GM12878 (cell line): Measurements from ENCODE around the gene BAX. TPM values are rescaled to one million over a fixed set of nuclear protein-coding genes. Genes with fewer than 3 reads are reported as not detected.

Experiments used
- BCL3 ChIP-seq: IDR thresholded peaks from 2 replicates; pipeline ENCODE4 v1.6.1; 2011; ENCODE audit warnings: borderline replicate concordance, low read depth, mild to moderate bottlenecking, moderate library complexity, low read length; ENCODE audit not compliant: insufficient read depth, poor library complexity, severe bottlenecking
- BHLHE40 ChIP-seq, 2 experiments: fragments of 450-650 bp in 1 of 2; IDR thresholded peaks; 2 replicates each; pipeline ENCODE4 v1.6.1; 2011 to 2017; ENCODE audit warnings: low read depth in 2 of 2, borderline replicate concordance in 1 of 2, improper control_type of control experiment in 1 of 2, low read length in 1 of 2, mild to moderate bottlenecking in 1 of 2
- BMI1 ChIP-seq: fragments of 450-650 bp; IDR thresholded peaks from 2 replicates; pipeline ENCODE4 v1.6.1; 2016; ENCODE audit warnings: mild to moderate bottlenecking, moderate library complexity, borderline replicate concordance
- CHD1 ChIP-seq: IDR thresholded peaks from 2 replicates; pipeline ENCODE4 v1.6.1; 2012; ENCODE audit warnings: low read depth, low read length, improper control_type of control experiment
- E4F1 ChIP-seq: fragments of 450-650 bp; IDR thresholded peaks from 2 replicates; pipeline ENCODE4 v1.6.1; 2018; ENCODE audit warnings: borderline replicate concordance, mild to moderate bottlenecking; ENCODE audit not compliant: partially characterized antibody
- FOS ChIP-seq: IDR thresholded peaks from 3 replicates; pipeline ENCODE4 v1.6.1; 2011; ENCODE audit warnings: borderline replicate concordance; ENCODE audit not compliant: insufficient read length; ENCODE audit errors: extremely low read depth
- GATAD2B ChIP-seq: fragments of 450-650 bp; conservative IDR thresholded peaks from 2 replicates; pipeline ENCODE4 v1.6.1; 2017; ENCODE audit warnings: low read depth, mild to moderate bottlenecking, moderate library complexity
- HDGF ChIP-seq: fragments of 450-650 bp; IDR thresholded peaks from 2 replicates; pipeline ENCODE4 v1.6.1; 2016; ENCODE audit warnings: antibody characterized with exemption
- IRF3 ChIP-seq: fragments of 450-650 bp; IDR thresholded peaks from 2 replicates; pipeline ENCODE4 v1.6.1; 2014; ENCODE audit warnings: mild to moderate bottlenecking
- IRF4 ChIP-seq: IDR thresholded peaks from 2 replicates; pipeline ENCODE4 v1.6.1; 2011; ENCODE audit warnings: low read depth, low read length
- JUNB ChIP-seq: IDR thresholded peaks from 2 replicates; pipeline ENCODE4 v1.6.1; 2016; ENCODE audit warnings: antibody characterized with exemption, mild to moderate bottlenecking
- SKIL ChIP-seq: fragments of 450-650 bp; IDR thresholded peaks from 2 replicates; pipeline ENCODE4 v1.6.1; 2017; ENCODE audit warnings: mild to moderate bottlenecking, low read depth, inconsistent platforms; ENCODE audit not compliant: poor library complexity, severe bottlenecking
- SUZ12 ChIP-seq: fragments of 200-600 bp; sonication (generic); IDR thresholded peaks from one replicate; pipeline ENCODE4 v1.6.1; 2018; ENCODE audit warnings: antibody characterized with exemption, mild to moderate bottlenecking; ENCODE audit not compliant: unreplicated experiment
- TBL1XR1 ChIP-seq: IDR thresholded peaks from 2 replicates; pipeline ENCODE4 v1.6.1; 2012; ENCODE audit warnings: low read depth, low read length, improper control_type of control experiment
- YBX1 ChIP-seq: fragments of 450-650 bp; IDR thresholded peaks from 2 replicates; pipeline ENCODE4 v1.6.1; 2016; ENCODE audit warnings: antibody characterized with exemption
- ZBTB40 ChIP-seq: fragments of 450-650 bp; IDR thresholded peaks from 2 replicates; pipeline ENCODE4 v1.6.1; 2016; ENCODE audit warnings: mild to moderate bottlenecking, moderate library complexity, borderline replicate concordance
- ZNF217 ChIP-seq: fragments of 450-650 bp; IDR thresholded peaks from 2 replicates; pipeline ENCODE4 v1.6.1; 2017; ENCODE audit warnings: antibody characterized with exemption, mild to moderate bottlenecking
- polyA plus RNA-seq, 11 experiments: library from polyadenylated mRNA; depleted of rRNA in 4 of 11; unstranded in 6 of 11; stranded (reverse) in 5 of 11; fragments of >200 nt; fragmentation: Nextera tagmentation in 4 of 11; fragmentation: Illumina TruSeq in 1 of 11; extraction: Ambion mirVana in 4 of 11; extraction: Trizol in 1 of 11; gene quantifications; 1 replicate in 1 of 11; 2 replicates in 10 of 11; pipeline versions ENCODE4 v1.2.1 to v1.2.3, GENCODE V29; 2011 to 2016; ENCODE audit warnings: inconsistent platforms in 2 of 11, missing spikeins in 2 of 11, low read depth in 1 of 11
- total RNA-seq, 4 experiments: library from RNA; depleted of rRNA in 3 of 4; stranded (reverse); fragments of >200 nt in 3 of 4; fragmentation: Illumina TruSeq in 1 of 4; extraction: Trizol in 1 of 4; gene quantifications; 2 replicates each; pipeline versions ENCODE4 v1.2.1 to v1.2.3, GENCODE V29; 2013 to 2021

The BAX gene
- total and polyA plus RNA-seq, 10 of the 15 experiments (the other 5 are each of a cell fraction or from before 2014, with no cell fraction given): 7.2 to 221 (median 137) TPM

- TF ChIP-seq IRF3: no peak
- TF ChIP-seq E4F1: no peak
- TF ChIP-seq ZBTB40: no peak
- no peak for TF ChIP-seq JUNB
- TF ChIP-seq FOS: no peak
- TF ChIP-seq YBX1: no peak
- TF ChIP-seq BCL3: peak; percentile 46
- 0 out of 2 replicates have a peak, but pooled peaks have one; percentile 12 for TF ChIP-seq IRF4
- no peak for TF ChIP-seq CHD1
- 0 out of 2 replicates have a peak, but pooled peaks have one; percentile 27 for TF ChIP-seq BMI1
- no peak for TF ChIP-seq HDGF
- TF ChIP-seq ZNF217: no peak
- TF ChIP-seq SKIL: no peak
- peak; percentile 32 to 42; a peak in 2 of 4 replicates for TF ChIP-seq BHLHE40 (IDR thresholded peaks at IDR 0.05; ENCODE audit: borderline replicate concordance in 1 of 2, low read depth in 2 of 2, low read length in 1 of 2)
- TF ChIP-seq GATAD2B: 0 out of 2 replicates have a peak, but pooled peaks have one; percentile 42
- no peak for TF ChIP-seq SUZ12
- no peak for TF ChIP-seq TBL1XR1
These were observed 12.9 kb downstream of the BAX start (continued) for GRCh38 chr19:48967346-48968178.
